Gastroesophageal sphincter (tissue), 4 donors: ENCODE results near the gene MTNR1A. TPM values are rescaled to one million over a fixed set of nuclear protein-coding genes. Genes with fewer than 3 reads are reported as not detected.

ENCODE experiments used
- small RNA-seq, 4 donors: library from RNA; depleted of rRNA; stranded (forward); fragments of <200 nt; gene quantifications; one replicate each; pipeline ENCODE3, GENCODE V24; 2016
- total RNA-seq, 4 donors: library from RNA; depleted of rRNA; stranded (reverse); fragments of >200 nt; gene quantifications; one replicate each; pipeline ENCODE4 v1.1.0, GENCODE V29; 2016

Gene MTNR1A
- total RNA-seq, 4 donors from 2014 or later: not detected

Small RNA genes lying within 50 kb of the gene (small RNA-seq; reads per million reads assigned to genes)
- gene RNU6-1055P: 0 reads per million in 4 donors

Other genes with a start within 250 kb of the MTNR1A start
- 100 to 1,000 TPM in 3 of 4 donors, 10 to 100 TPM in 1; 84.4 to 279 (median 154) TPM for gene FAT1, start 168.3 kb upstream of the MTNR1A start, total RNA-seq